ENCODE measurements around the gene RPTOR. TPM values are rescaled to one million over a fixed set of nuclear protein-coding genes. Genes with fewer than 3 reads are reported as not detected.

The RPTOR gene
- total and polyA plus RNA-seq, 2 experiments from 2014 or later, result 6.6 to 16.1 TPM

DNA sequence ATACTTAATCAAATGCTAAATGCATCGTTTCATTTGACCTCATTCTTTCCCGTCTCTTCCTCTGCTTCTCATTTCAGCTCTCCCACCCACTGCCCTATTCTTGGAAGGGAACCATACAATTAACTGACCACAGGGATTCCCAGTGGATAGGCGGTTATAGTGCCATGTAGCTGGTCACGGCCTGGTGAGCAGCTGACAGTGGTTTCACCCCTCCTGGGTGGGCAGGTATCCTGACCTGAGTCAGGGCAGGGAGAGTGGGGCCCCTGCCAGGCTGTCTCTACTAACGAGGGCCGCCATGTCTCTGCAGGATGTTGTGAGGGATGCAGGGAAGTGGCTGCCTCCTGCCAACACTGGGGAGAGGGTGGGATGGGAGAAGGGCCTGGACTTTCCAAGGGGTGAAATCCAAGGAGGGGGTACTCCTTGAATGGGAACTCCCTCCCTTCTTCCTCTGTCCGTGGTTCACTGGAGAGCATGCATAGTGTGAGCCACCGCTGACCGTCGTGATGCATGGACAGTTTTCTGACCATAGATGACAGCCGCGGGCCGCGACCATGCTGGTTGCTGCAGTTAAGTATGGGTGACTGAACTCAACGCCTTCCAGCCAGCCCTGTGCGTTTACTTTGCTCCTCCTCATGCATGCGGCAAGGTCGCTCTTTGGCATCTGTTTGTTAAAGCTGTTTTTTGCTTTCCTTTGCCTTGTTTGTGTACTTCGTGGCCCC, 95.9 kb downstream of the RPTOR start:
- Histone ChIP-seq H4K20me1 (ENCODE audit: insufficient read depth) (no peaks in the 10 kb centered on the region), H3F3A (ENCODE audit: insufficient read depth) (no peaks in the 10 kb centered on the region)
- no peak for TF ChIP-seq EZH2phosphoT487 (IDR thresholded peaks at IDR 0.05; ENCODE audit: insufficient read depth, low read depth)

DNA sequence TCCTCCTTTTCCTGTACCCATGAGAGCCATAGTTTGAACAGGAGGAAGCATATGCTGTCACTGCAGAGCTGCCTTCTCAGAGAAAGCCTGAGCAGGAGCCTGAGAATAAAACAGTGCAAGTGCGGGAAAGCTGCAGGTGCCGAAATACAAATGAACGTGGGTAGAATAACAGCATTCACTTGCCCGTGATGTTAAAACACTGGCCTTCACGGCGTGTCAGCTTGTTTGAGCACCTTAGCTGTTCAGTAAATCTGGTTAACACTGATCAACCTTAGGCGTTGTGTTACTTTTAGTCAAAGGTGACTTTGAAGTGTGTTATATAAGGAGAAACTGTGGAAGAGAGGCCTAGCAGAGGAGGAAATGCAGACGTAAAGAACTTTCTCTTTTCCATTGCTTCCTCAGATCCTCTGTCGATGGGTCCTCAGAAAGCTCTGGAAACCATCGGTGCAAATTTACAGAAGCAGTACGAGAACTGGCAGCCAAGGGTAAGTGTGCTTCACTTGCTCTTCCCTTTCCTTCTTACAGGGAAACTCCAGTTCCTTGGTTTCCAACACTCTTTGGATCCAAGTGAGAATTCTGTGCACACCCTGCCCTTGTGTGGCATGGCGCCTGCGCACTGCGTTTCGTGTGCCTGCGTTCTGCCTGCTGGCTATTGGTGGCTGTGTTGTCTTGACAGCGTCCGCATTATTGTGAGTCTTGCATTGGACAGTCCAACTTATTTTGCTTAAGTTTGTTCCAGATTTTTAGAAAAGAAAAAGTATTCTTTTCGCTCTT, 98.9 kb downstream of the RPTOR start:
- WGBS, 2 experiments (ENCODE audit: low coverage in 1 of 2, low lambda C conversion rate in 2 of 2, missing lambda C conversion rate in 2 of 2), result 91 to 94% methylated on average over 19 of the region's 19 CpGs
- TF ChIP-seq EZH2 (IDR thresholded peaks at IDR 0.05; ENCODE audit: insufficient read depth, poor library complexity, severe bottlenecking), result no peak
- no peak for TF ChIP-seq EZH2phosphoT487 (IDR thresholded peaks at IDR 0.05; ENCODE audit: insufficient read depth, low read depth)
- Histone ChIP-seq H3K4me3 (no peak overlapping the region), H3K4me1 (ENCODE audit: insufficient read depth) (peaks cover 20% of the 10 kb centered on the region), H3K4me2 (ENCODE audit: unreplicated experiment) (no peak overlapping the region), H3K9me3 (ENCODE audit: low read depth) (no peaks in the 10 kb centered on the region), H3K79me2 (ENCODE audit: insufficient read depth) (peaks cover 87% of the 10 kb centered on the region), H4K20me1 (ENCODE audit: insufficient read depth) (no peaks in the 10 kb centered on the region), H3K27ac (no peak overlapping the region), H3K9ac (no peak overlapping the region), H3K9me2 (ENCODE audit: insufficient read depth) (no peaks in the 10 kb centered on the region), H2AFZ (no peak overlapping the region), H3F3A (ENCODE audit: insufficient read depth) (peaks cover 17% of the 10 kb centered on the region), H3K36me3 (ENCODE audit: low read depth) (no peaks in the 10 kb centered on the region), H3K27me3 (replicated peaks; ENCODE audit: insufficient read depth) (no peaks in the 10 kb centered on the region)
- in situ Hi-C loops (cut with MboI), result no loop called here
- DNase-seq, result no peak

More for the DNA sequence above, 95.9 kb downstream of the RPTOR start:
- H3K4me3 ChIP-seq, result no peak overlapping the region
- DNase-seq, result no peak
- H2AFZ ChIP-seq, result no peak overlapping the region
- peaks cover 6% of the 10 kb centered on the region; the same call in 1 of the 2 replicates for H3K4me1 ChIP-seq (ENCODE audit: insufficient read depth)
- H3K9me2 ChIP-seq (ENCODE audit: insufficient read depth), result no peaks in the 10 kb centered on the region
- H3K27me3 ChIP-seq (replicated peaks; ENCODE audit: insufficient read depth), result no peaks in the 10 kb centered on the region
- 96 to 97% methylated on average over 19 of the region's 19 CpGs for WGBS, 2 experiments (ENCODE audit: low coverage in 1 of 2, low lambda C conversion rate in 2 of 2, missing lambda C conversion rate in 2 of 2)
- H3K9me3 ChIP-seq (ENCODE audit: low read depth), result no peaks in the 10 kb centered on the region
- H3K4me2 ChIP-seq (ENCODE audit: unreplicated experiment), result no peak overlapping the region
- H3K27ac ChIP-seq, result no peak overlapping the region
- H3K9ac ChIP-seq, result no peak overlapping the region
- no peaks in the 10 kb centered on the region for H3K36me3 ChIP-seq (ENCODE audit: low read depth)
- peaks cover 91% of the 10 kb centered on the region for H3K79me2 ChIP-seq (ENCODE audit: insufficient read depth)
- in situ Hi-C loops (cut with MboI), result no loop called here

DNA sequence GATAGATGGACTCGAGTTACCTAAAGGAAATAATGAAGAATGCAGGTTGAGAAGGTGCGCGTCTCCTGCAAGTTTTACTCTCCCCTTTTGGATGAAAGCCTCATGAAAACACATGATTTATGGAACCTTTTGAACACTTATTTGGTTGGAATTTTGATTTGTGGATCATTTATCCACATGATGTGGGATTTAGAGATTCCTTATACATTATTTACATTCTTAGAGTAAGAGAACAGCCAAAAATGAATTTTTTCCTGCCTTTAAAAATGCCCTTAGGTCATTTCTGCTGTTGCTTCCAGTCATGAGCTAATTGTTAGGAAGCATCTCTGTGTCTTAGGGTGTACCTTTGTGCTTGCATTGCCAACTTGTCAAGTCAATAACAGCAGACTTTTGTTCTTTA, 99.9 kb downstream of the RPTOR start:
- peaks cover 86% of the 10 kb centered on the region for H3K79me2 ChIP-seq (ENCODE audit: insufficient read depth)
- no peak for TF ChIP-seq EZH2 (IDR thresholded peaks at IDR 0.05; ENCODE audit: insufficient read depth, poor library complexity, severe bottlenecking)
- no peak for TF ChIP-seq EZH2phosphoT487 (IDR thresholded peaks at IDR 0.05; ENCODE audit: insufficient read depth, low read depth)
- H3K4me3 ChIP-seq, result no peak overlapping the region
- DNase-seq, result no peak
- no peaks in the 10 kb centered on the region for H3K9me3 ChIP-seq (ENCODE audit: low read depth)
- H3F3A ChIP-seq (ENCODE audit: insufficient read depth), result peaks cover 27% of the 10 kb centered on the region
- H3K36me3 ChIP-seq (ENCODE audit: low read depth), result no peaks in the 10 kb centered on the region
- H2AFZ ChIP-seq, result no peak overlapping the region
- H4K20me1 ChIP-seq (ENCODE audit: insufficient read depth), result no peaks in the 10 kb centered on the region
- H3K9ac ChIP-seq, result no peak overlapping the region
- H3K27me3 ChIP-seq (replicated peaks; ENCODE audit: insufficient read depth), result no peaks in the 10 kb centered on the region
- peaks cover 29% of the 10 kb centered on the region for H3K4me1 ChIP-seq (ENCODE audit: insufficient read depth)
- no peaks in the 10 kb centered on the region for H3K9me2 ChIP-seq (ENCODE audit: insufficient read depth)
- no peak overlapping the region for H3K27ac ChIP-seq
- no peak overlapping the region for H3K4me2 ChIP-seq (ENCODE audit: unreplicated experiment)
- in situ Hi-C loops (cut with MboI), result no loop called here
- 98 to 99% methylated on average over 3 of the region's 3 CpGs for WGBS, 2 experiments (ENCODE audit: low coverage in 1 of 2, low lambda C conversion rate in 2 of 2, missing lambda C conversion rate in 2 of 2)

DNA sequence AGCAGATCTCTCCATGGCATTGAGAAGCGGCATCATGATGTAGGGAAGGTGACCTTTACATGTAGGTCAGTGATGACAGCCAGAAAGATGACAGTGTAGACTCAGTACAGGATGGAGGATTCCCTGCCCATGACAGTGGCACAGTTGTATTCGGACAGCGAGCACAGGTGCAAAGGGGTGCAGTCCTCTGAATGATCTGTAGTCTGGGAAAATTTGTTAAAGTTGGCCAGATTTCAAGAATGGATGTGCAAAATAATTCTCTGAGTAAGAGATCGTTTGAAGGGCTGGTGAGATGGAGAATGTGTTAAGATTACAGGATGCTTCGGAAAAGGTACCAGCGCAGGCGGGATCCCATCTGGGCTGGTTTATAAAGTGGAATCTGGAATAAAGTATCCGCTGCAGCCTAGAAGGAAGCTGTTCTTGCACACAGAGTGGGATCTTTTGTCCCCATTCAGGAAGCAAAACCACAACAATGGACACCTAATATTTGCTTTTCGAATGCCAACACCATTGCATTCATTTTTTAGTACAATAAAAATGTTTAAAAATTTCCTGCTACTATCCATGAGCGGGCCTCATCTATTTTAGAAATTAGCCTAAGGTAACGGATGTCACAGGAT, 101.2 kb downstream of the RPTOR start:
- H3K4me3 ChIP-seq, result no peak overlapping the region
- no peak overlapping the region for H3K27ac ChIP-seq
- peaks cover 35% of the 10 kb centered on the region for H3F3A ChIP-seq (ENCODE audit: insufficient read depth)
- H2AFZ ChIP-seq, result no peak overlapping the region
- H4K20me1 ChIP-seq (ENCODE audit: insufficient read depth), result no peaks in the 10 kb centered on the region
- WGBS, 2 experiments (ENCODE audit: low coverage in 1 of 2, low lambda C conversion rate in 2 of 2, missing lambda C conversion rate in 2 of 2), result 98% methylated on average over 11 of the region's 11 CpGs
- no peak overlapping the region for H3K4me2 ChIP-seq (ENCODE audit: unreplicated experiment)
- H3K27me3 ChIP-seq (replicated peaks; ENCODE audit: insufficient read depth), result no peaks in the 10 kb centered on the region
- peaks cover 40% of the 10 kb centered on the region for H3K4me1 ChIP-seq (ENCODE audit: insufficient read depth)
- in situ Hi-C loops (cut with MboI), result no loop called here
- no peaks in the 10 kb centered on the region for H3K9me2 ChIP-seq (ENCODE audit: insufficient read depth)
- TF ChIP-seq EZH2 (IDR thresholded peaks at IDR 0.05; ENCODE audit: insufficient read depth, poor library complexity, severe bottlenecking), result no peak
- TF ChIP-seq EZH2phosphoT487 (IDR thresholded peaks at IDR 0.05; ENCODE audit: insufficient read depth, low read depth), result no peak
- peaks cover 79% of the 10 kb centered on the region for H3K79me2 ChIP-seq (ENCODE audit: insufficient read depth)
- DNase-seq, result no peak
- H3K9ac ChIP-seq, result no peak overlapping the region
- H3K9me3 ChIP-seq (ENCODE audit: low read depth), result no peaks in the 10 kb centered on the region
- no peaks in the 10 kb centered on the region for H3K36me3 ChIP-seq (ENCODE audit: low read depth)
